ENCODE data around the gene TRABD2B.

Gene TRABD2B

GRCh38 chr1:47788761-47789160 lies 208.4 kb downstream of the TRABD2B start:
- DNase-seq, result no peak

- DNase-seq, result no peak
Measured at GRCh38 chr1:47787560-47787959, 209.6 kb downstream of the TRABD2B start.

- no peak for DNase-seq
Measured at GRCh38 chr1:47786316-47786715, 210.9 kb downstream of the TRABD2B start.

GRCh38 chr1:47785561-47786271 lies 211.5 kb downstream of the TRABD2B start:
- no peak for DNase-seq

- DNase-seq, result no peak
Measured at GRCh38 chr1:47785118-47785517, 212.1 kb downstream of the TRABD2B start.

GRCh38 chr1:47784497-47784822 lies 212.7 kb downstream of the TRABD2B start:
- no peak for DNase-seq

- no peak for DNase-seq
Measured at GRCh38 chr1:47783638-47784496, 213.3 kb downstream of the TRABD2B start.

- no peak for DNase-seq
Measured at GRCh38 chr1:47782414-47783166, 214.6 kb downstream of the TRABD2B start.

GRCh38 chr1:47781171-47781959 lies 215.8 kb downstream of the TRABD2B start:
- DNase-seq, result no peak

GRCh38 chr1:47780469-47780995 lies 216.7 kb downstream of the TRABD2B start:
- DNase-seq, result no peak

GRCh38 chr1:47779613-47780012 lies 217.6 kb downstream of the TRABD2B start:
- no peak for DNase-seq

- no peak for DNase-seq
Measured at GRCh38 chr1:47778280-47778679, 218.9 kb downstream of the TRABD2B start.

- no peak for DNase-seq
Measured at GRCh38 chr1:47777322-47777721, 219.9 kb downstream of the TRABD2B start.

GRCh38 chr1:47776667-47777131 lies 220.5 kb downstream of the TRABD2B start:
- no peak for DNase-seq

- DNase-seq, result no peak
Measured at GRCh38 chr1:47774986-47775834, 222.0 kb downstream of the TRABD2B start.

GRCh38 chr1:47772960-47773682 lies 224.1 kb downstream of the TRABD2B start:
- no peak for DNase-seq

- DNase-seq, result no peak
Measured at GRCh38 chr1:47772281-47772680, 224.9 kb downstream of the TRABD2B start.

- DNase-seq, result no peak
Measured at GRCh38 chr1:47771751-47772150, 225.4 kb downstream of the TRABD2B start.

- no peak for DNase-seq
Measured at GRCh38 chr1:47769983-47770382, 227.2 kb downstream of the TRABD2B start.

- no peak for DNase-seq
Measured at GRCh38 chr1:47769295-47769694, 227.9 kb downstream of the TRABD2B start.

GRCh38 chr1:47767741-47768100 lies 229.5 kb downstream of the TRABD2B start:
- no peak for DNase-seq

Data from stimulated activated naive CD4-positive, alpha-beta T cell (primary cell).